LNCaP clone FGC (cell line): Measurements from ENCODE around the gene ARHGAP10.
A peak's percentile ranks its signal among the peaks of the same experiment; 100 is the strongest.

Experiments
- DNase-seq: peaks from one replicate; pipeline ENCODE4 v3.0.0-alpha.2; 2011; ENCODE audit warnings: low read depth
- H3K4me3 ChIP-seq: 2 replicates; pipeline ENCODE4 v1.5.1; 2011; ENCODE audit warnings: mild to moderate bottlenecking, low read depth, low read length, control low read depth
- TF ChIP-seq, protein P1 (sequence below): IDR thresholded peaks from 2 replicates; pipeline ENCODE4 v1.5.1; 2012; ENCODE audit warnings: mild to moderate bottlenecking; ENCODE audit not compliant: control insufficient read depth, insufficient read depth; ENCODE audit errors: extremely low read depth

ARHGAP10 gene

DNA sequence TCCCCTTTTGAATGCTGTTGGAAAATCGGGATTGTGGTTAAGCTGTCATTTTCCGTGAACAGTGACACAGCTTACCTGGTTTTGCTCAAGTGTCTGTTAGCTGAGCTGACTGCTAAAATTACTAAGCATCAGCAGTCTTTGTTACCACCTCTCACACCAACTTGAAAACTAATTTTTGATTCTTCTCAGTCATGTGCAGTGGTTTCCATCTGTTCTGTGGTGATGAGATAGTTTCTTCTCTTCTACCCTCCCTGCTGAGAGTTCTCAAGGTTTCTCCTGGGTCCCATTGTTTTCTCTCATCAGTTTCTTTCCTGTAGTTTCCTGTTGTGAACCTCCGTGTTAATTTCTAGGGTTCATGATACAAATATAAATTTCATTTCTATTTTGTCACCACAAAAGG is 225.6 kb downstream of the ARHGAP10 start:
- DNase-seq: no peak
- TF ChIP-seq, protein P1, sequence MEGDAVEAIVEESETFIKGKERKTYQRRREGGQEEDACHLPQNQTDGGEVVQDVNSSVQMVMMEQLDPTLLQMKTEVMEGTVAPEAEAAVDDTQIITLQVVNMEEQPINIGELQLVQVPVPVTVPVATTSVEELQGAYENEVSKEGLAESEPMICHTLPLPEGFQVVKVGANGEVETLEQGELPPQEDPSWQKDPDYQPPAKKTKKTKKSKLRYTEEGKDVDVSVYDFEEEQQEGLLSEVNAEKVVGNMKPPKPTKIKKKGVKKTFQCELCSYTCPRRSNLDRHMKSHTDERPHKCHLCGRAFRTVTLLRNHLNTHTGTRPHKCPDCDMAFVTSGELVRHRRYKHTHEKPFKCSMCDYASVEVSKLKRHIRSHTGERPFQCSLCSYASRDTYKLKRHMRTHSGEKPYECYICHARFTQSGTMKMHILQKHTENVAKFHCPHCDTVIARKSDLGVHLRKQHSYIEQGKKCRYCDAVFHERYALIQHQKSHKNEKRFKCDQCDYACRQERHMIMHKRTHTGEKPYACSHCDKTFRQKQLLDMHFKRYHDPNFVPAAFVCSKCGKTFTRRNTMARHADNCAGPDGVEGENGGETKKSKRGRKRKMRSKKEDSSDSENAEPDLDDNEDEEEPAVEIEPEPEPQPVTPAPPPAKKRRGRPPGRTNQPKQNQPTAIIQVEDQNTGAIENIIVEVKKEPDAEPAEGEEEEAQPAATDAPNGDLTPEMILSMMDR: no peak
- H3K4me3 ChIP-seq: no peak overlapping the region

DNA sequence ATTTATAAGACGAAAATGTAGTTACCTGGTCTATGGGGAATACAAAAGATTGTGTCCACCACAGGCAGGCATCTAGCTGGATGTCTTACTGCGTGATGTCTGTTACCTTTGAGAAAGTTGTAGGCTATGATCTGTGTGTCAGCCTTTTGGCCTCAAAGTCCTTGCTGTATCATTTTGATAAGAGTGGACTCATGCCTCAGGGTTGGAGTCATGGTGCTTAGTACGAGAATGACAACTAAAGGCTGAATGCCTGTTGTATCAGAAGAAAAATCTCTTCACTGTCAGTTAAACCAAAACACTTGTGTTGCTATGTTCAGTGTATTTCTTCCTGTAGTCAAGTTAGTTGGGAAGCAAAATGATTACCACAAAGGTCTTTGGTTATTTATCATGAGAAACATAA is 226.2 kb downstream of the ARHGAP10 start:
- DNase-seq: no peak
- no peak overlapping the region for H3K4me3 ChIP-seq
- TF ChIP-seq, protein P1: no peak

DNA sequence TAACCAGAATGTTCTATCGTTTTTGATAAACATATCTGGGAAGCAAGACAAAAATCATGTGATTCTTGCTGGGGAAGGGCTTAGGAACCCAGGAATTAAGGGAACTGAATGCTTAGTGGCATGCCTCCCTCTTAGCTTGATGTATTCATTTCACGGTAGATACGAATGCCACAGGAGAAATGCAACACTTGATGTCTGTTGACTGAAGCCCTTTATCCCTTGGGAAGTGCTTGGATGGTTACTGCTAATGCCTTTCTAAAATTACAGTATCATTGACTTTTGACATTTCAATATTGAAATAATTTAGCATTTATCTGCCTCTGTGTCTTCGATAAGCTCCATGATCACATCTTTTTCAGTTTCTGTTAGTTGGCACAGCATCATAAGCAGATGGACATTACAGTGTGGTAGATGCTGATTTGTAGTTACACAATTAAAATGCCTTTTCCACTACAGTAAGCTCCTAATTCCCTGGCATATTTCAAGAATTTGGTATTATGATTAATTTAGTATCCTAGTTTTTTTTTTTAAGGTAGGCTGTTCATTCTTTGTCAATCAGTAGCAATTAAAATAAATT is 226.7 kb downstream of the ARHGAP10 start:
- H3K4me3 ChIP-seq: no peak overlapping the region
- no peak for DNase-seq
- TF ChIP-seq, protein P1: no peak

DNA sequence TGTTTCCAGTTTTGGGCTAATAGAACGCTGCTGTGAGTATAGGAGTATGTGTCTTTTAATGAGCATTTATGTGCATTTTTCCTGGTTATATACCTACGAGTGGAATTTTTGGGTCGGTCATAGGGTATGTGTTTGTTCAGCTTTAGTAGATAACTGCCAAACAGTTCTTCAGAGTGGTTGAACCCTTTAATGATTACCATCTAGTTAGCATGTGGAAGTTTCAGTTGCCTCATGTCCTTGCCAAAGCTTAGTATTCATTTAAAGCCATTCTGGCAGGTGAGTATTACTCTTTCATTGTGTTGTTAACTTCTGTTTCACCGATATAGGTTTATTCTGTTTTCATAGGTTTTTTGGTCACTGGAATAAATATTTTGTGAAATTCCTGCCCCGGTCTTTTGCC is 229.1 kb downstream of the ARHGAP10 start:
- TF ChIP-seq, protein P1: no peak
- DNase-seq: no peak
- no peak overlapping the region for H3K4me3 ChIP-seq

DNA sequence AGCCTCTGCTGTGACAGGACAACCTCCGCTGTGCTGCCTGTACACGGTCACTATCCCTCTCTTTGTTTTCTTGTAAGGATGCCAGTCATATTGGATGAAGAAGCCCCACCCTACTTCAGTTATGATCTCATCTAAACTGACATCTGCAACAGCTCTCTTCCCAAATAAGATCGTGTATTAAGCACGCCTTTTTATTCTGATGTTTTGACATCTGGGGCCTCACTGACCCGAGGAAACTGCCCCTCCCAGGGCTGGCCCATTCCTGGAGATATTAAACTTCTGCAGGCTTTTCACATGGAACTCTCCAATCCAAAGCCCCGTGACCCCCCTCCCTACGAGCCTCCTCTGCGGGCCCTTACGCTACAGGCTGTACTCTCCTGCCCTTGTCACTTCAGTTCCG is 232.0 kb downstream of the ARHGAP10 start:
- no peak overlapping the region for H3K4me3 ChIP-seq
- DNase-seq: no peak
- TF ChIP-seq, protein P1: no peak

DNA sequence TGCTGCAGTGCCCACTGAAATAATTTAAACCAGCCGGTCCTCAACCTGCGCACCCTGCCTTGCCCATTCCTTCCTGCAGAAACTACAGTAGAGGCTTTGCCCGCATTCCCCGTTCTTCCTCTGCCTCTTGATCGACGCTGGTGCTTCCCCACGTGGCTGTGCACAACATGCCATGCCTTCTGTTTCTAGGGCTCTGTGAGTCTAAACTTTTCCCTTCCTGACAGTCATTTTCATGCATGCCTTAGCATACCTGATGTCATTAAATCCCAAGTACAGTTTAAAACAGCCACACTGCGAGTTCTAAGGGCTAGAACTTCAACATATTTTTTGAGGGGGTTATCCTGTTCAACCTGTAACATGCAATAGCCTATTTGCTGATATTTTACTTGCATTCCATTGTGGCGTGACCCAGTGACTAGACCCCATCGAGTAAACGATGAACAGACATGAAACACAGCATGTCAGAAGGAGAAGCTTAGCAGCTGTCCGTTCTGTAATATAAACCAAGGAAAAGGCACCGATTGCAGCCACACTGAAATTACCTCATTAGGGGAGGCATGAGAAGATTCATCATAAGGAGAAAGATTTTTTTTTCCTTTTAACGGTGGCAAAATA is 232.5 kb downstream of the ARHGAP10 start:
- DNase-seq: no peak
- H3K4me3 ChIP-seq: no peak overlapping the region
- TF ChIP-seq, protein P1: no peak

DNA sequence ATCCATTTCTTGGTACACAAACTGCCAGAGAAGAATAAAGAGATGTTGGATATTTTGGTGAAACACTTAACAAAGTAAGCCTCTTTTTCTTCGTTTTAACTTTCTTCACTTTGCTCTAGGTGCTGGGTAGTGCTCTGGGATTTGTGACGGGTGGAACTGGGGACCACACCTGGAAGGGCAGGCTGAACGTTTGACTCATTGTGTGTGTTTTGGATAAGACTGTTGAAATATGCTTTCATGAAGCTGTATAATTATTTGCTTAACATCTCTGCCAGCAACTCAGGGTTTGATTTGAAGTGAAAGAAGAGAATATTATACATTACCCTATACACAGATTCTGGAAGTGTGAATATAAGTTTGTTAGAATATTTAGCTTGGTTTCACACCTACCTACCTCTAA is 233.2 kb downstream of the ARHGAP10 start:
- no peak overlapping the region for H3K4me3 ChIP-seq
- peak; percentile 77 for DNase-seq
- TF ChIP-seq, protein P1: no peak
